Endothelial cell of umbilical vein (primary cell): ENCODE results near the gene ZBTB12. TPM values are rescaled to one million over a fixed set of nuclear protein-coding genes. Genes with fewer than 3 reads are reported as not detected.

Experiments
- BruUV-seq: library from RNA; stranded (reverse); fragments of 400-500 nt; replicated peaks from 2 replicates; lab custom pipeline; 2021; lab: Mats Ljungman, UMichigan
- CTCF ChIA-PET: fragments of 300-600, 350-600 bp; sonication (Branson Sonifier 250); formaldehyde crosslinking; loops from one replicate; lab custom pipeline; 2021; ENCODE audit warnings: antibody characterized with exemption, inconsistent platforms; lab: Charles Lee
- POLR2A ChIA-PET: fragments of 300-600, 350-600 bp; sonication (Branson Sonifier 250); formaldehyde crosslinking; loops from one replicate; lab custom pipeline; 2021; ENCODE audit warnings: antibody characterized with exemption, inconsistent platforms; lab: Charles Lee
- DNase-seq: peaks from one replicate; pipeline ENCODE4 v3.0.0-alpha.2; 2011; ENCODE audit warnings: low read depth, low spot score
- FAIRE-seq: peaks from 2 replicates; lab custom pipeline; 2011; peaks lifted over from hg19 to GRCh38; lab: Jason Lieb, UNC
- H2AFZ ChIP-seq: 2 replicates; pipeline ENCODE4 v1.6.0; 2012; ENCODE audit warnings: low read depth, low read length, control low read depth, inconsistent platforms
- H3K27ac ChIP-seq: 2 replicates; pipeline ENCODE4 v1.5.1; 2011; ENCODE audit warnings: low read depth, mild to moderate bottlenecking, control low read depth, low read length, moderate library complexity; ENCODE audit not compliant: insufficient read depth
- H3K27me3 ChIP-seq, 2 experiments: 2 replicates each; pipeline versions ENCODE4 v1.6.0 to v1.6.1; 2011; ENCODE audit warnings: low read length in 2 of 2, mixed read lengths in 1 of 2; ENCODE audit not compliant: control insufficient read depth in 2 of 2, insufficient read depth in 2 of 2
- H3K36me3 ChIP-seq, 2 experiments: 2 replicates in 1 of 2; 3 replicates in 1 of 2; pipeline ENCODE4 v1.5.1; 2011; ENCODE audit warnings: low read length in 2 of 2, mild to moderate bottlenecking in 1 of 2, moderate library complexity in 1 of 2; ENCODE audit not compliant: control insufficient read depth in 2 of 2, insufficient read depth in 2 of 2; ENCODE audit errors: extremely low read depth in 1 of 2
- H3K4me1 ChIP-seq: 3 replicates; pipeline ENCODE4 v1.5.1; 2011; ENCODE audit warnings: mild to moderate bottlenecking, low read length; ENCODE audit not compliant: control insufficient read depth, insufficient read depth; ENCODE audit errors: extremely low read depth
- H3K4me2 ChIP-seq: 2 replicates; pipeline ENCODE4 v1.6.1; 2011; ENCODE audit warnings: low read length, control low read depth, mixed read lengths; ENCODE audit not compliant: insufficient read depth
- H3K4me3 ChIP-seq, 3 experiments: fragments of 200-600 bp in 1 of 3; sonication (generic), shearing (Covaris generic) in 1 of 3; replicated peaks in 1 of 3; 2 replicates each; pipeline ENCODE4 v1.5.1; 2011 to 2016; ENCODE audit warnings: control low read depth in 3 of 3, low read length in 3 of 3, mild to moderate bottlenecking in 2 of 3, inconsistent platforms in 1 of 3, low read depth in 1 of 3, moderate library complexity in 1 of 3; ENCODE audit not compliant: insufficient read depth in 1 of 3
- H3K79me2 ChIP-seq: 2 replicates; pipeline ENCODE4 v1.6.0; 2012; ENCODE audit warnings: low read length, inconsistent platforms; ENCODE audit not compliant: control insufficient read depth, insufficient read depth
- H3K9ac ChIP-seq: replicated peaks from 2 replicates; pipeline ENCODE3; 2011; ENCODE audit warnings: low read length, control low read depth; ENCODE audit not compliant: insufficient read depth; ENCODE audit errors: extremely low read depth
- H3K9me1 ChIP-seq: replicated peaks from 3 replicates; pipeline ENCODE4 v1.6.0; 2011; ENCODE audit warnings: mild to moderate bottlenecking, low read length; ENCODE audit not compliant: control insufficient read depth, insufficient read depth; ENCODE audit errors: extremely low read depth
- H3K9me3 ChIP-seq: replicated peaks from 2 replicates; pipeline ENCODE4 v1.5.1; 2012; ENCODE audit warnings: low read length, inconsistent platforms; ENCODE audit not compliant: control insufficient read depth, insufficient read depth
- H4K20me1 ChIP-seq: replicated peaks from 2 replicates; pipeline ENCODE3; 2011; ENCODE audit warnings: mild to moderate bottlenecking, low read length; ENCODE audit not compliant: control insufficient read depth, insufficient read depth; ENCODE audit errors: extremely low read depth
- CTCF ChIP-seq, 2 donors: IDR thresholded peaks; 1 replicate in 1 of 2; 2 replicates in 1 of 2; pipeline ENCODE4 v1.5.1; 2011; ENCODE audit warnings: low read length in 2 of 2, mild to moderate bottlenecking in 2 of 2, moderate library complexity in 2 of 2, control low read depth in 1 of 2, inconsistent platforms in 1 of 2, low read depth in 1 of 2; ENCODE audit not compliant: insufficient read depth in 1 of 2; ENCODE audit errors: extremely low read depth in 1 of 2
- EZH2 ChIP-seq: IDR thresholded peaks from 2 replicates; pipeline ENCODE4 v1.6.1; 2012; ENCODE audit warnings: borderline replicate concordance, low read depth, mild to moderate bottlenecking, moderate library complexity, low read length, inconsistent platforms; ENCODE audit not compliant: severe bottlenecking
- FOS ChIP-seq: IDR thresholded peaks from 2 replicates; pipeline ENCODE4 v1.6.1; 2011; ENCODE audit warnings: mild to moderate bottlenecking, low read length, moderate library complexity, borderline replicate concordance; ENCODE audit not compliant: insufficient read depth
- GATA2 ChIP-seq: IDR thresholded peaks from 2 replicates; pipeline ENCODE4 v1.7.0; 2011; ENCODE audit warnings: low read depth, mild to moderate bottlenecking, moderate library complexity, mixed read lengths, low read length; ENCODE audit not compliant: insufficient read length, insufficient read depth
- JUN ChIP-seq: IDR thresholded peaks from 2 replicates; pipeline ENCODE4 v1.6.1; 2011; ENCODE audit warnings: borderline replicate concordance, low read depth; ENCODE audit not compliant: insufficient read length, insufficient read depth
- MAX ChIP-seq: IDR thresholded peaks from 2 replicates; pipeline ENCODE4 v1.6.1; 2011; ENCODE audit not compliant: insufficient read depth, insufficient read length
- dilution Hi-C: fragments of 300-500 bp; cut with MboI; formaldehyde crosslinking; loops from one replicate; pipeline ENCODE4 v1.15.0; 2019; ENCODE audit warnings: low sequenced_read_pairs; ENCODE audit not compliant: extremely low pct_ligation_motif_present
- intact Hi-C: fragments of 100-400 bp; cut with micrococcal nuclease; formaldehyde crosslinking; loops from one replicate; pipeline ENCODE4 v1.10.0; 2022
- polyA plus RNA-seq, 4 experiments: library from polyadenylated mRNA; depleted of rRNA in 3 of 4; stranded (reverse) in 3 of 4; unstranded in 1 of 4; fragments of >200 nt; gene quantifications; 2 replicates each; pipeline versions ENCODE4 v1.2.1 to v1.2.3, GENCODE V29; 2011 to 2012; ENCODE audit warnings: missing spikeins in 1 of 4
- total RNA-seq: library from RNA; stranded (reverse); gene quantifications from 2 replicates; pipeline ENCODE4 v1.2.3, GENCODE V29; 2021

ZBTB12 gene
- total and polyA plus RNA-seq, 2 donors (not counting 3 experiments of a cell fraction or from before 2014, with no cell fraction given) = 2.9 to 4.9 TPM

- FAIRE-seq = no peak
Measured at GRCh38 chr6:31919624-31920303, 17.9 kb upstream of the ZBTB12 start.

More at GRCh38 chr6:31919624-31920303, 17.9 kb upstream of the ZBTB12 start:
- no peak for TF ChIP-seq MAX
- no peak for TF ChIP-seq CTCF (IDR thresholded peaks at IDR 0.05; ENCODE audit: extremely low read depth in 1 of 2, insufficient read depth in 1 of 2, low read depth in 1 of 2, low read length in 2 of 2)
- no peak for TF ChIP-seq FOS
- no peak for TF ChIP-seq EZH2
- TF ChIP-seq JUN = no peak
- no peak for TF ChIP-seq GATA2
- H3K27ac ChIP-seq = no peak overlapping the region
- ChIA-PET CTCF (interaction anchor here (1.2 kb wide), 1 partner anchor 32 kb away, joined by 4 read pairs; no protein-coding TSS in a partner anchor), POLR2A (no interaction called here)
- H3K4me3 ChIP-seq = no peak overlapping the region
- no peaks in the 10 kb centered on the region for H3K79me2 ChIP-seq
- H3K27me3 ChIP-seq = no peaks in the 10 kb centered on the region
- no peak overlapping the region for H2AFZ ChIP-seq
- no peaks in the 10 kb centered on the region for H3K9me1 ChIP-seq
- H3K36me3 ChIP-seq = no peaks in the 10 kb centered on the region
- intact Hi-C loops = no loop called here
- no peaks in the 10 kb centered on the region for H3K4me1 ChIP-seq
- no TSS peak for BruUV-seq
- DNase-seq = no peak
- dilution Hi-C loops = no loop called here
- H3K9me3 ChIP-seq = no peaks in the 10 kb centered on the region
- H4K20me1 ChIP-seq = no peaks in the 10 kb centered on the region
- no peak overlapping the region for H3K4me2 ChIP-seq
- H3K9ac ChIP-seq = no peak overlapping the region
